KMS-11 (cell line): ENCODE measurements around the gene NKX1-1.

Source experiments
- H2AFZ ChIP-seq: fragments of 200-600 bp; sonication (generic); 2 replicates; pipeline ENCODE4 v1.6.1; 2016; ENCODE audit warnings: antibody characterized with exemption, mixed run types, low read depth
- H3K27ac ChIP-seq: fragments of 200-600 bp; sonication (generic); 2 replicates; pipeline ENCODE4 v1.6.1; 2016; ENCODE audit warnings: mild to moderate bottlenecking, mixed run types
- H3K27me3 ChIP-seq: fragments of 200-600 bp; sonication (generic); 2 replicates; pipeline ENCODE4 v1.6.1; 2017; ENCODE audit warnings: mild to moderate bottlenecking, low read depth, mixed run types, moderate library complexity; ENCODE audit not compliant: insufficient read depth
- H3K36me3 ChIP-seq: fragments of 200-600 bp; sonication (generic); 2 replicates; pipeline ENCODE4 v1.6.1; 2017; ENCODE audit warnings: mild to moderate bottlenecking, mixed run types; ENCODE audit not compliant: insufficient read depth
- H3K4me1 ChIP-seq: fragments of 200-600 bp; sonication (generic); 2 replicates; pipeline ENCODE4 v1.6.1; 2016; ENCODE audit warnings: mild to moderate bottlenecking, low read depth, mixed run types; ENCODE audit not compliant: poor library complexity, severe bottlenecking
- H3K4me2 ChIP-seq: fragments of 200-600 bp; sonication (generic); 2 replicates; pipeline ENCODE4 v1.7.0; 2016; ENCODE audit warnings: mild to moderate bottlenecking, mixed run types
- H3K4me3 ChIP-seq: fragments of 200-600 bp; sonication (generic); IDR thresholded peaks from 2 replicates; pipeline ENCODE4 v1.6.1; 2017; ENCODE audit warnings: low read depth, low read length, mixed read lengths; ENCODE audit not compliant: insufficient read depth
- H3K79me2 ChIP-seq: fragments of 200-600 bp; sonication (generic); 2 replicates; pipeline ENCODE4 v1.6.1; 2016; ENCODE audit warnings: low read depth, mixed run types; ENCODE audit not compliant: insufficient read depth
- H3K9ac ChIP-seq: fragments of 200-600 bp; sonication (generic); 2 replicates; pipeline ENCODE4 v1.6.1; 2016; ENCODE audit warnings: mild to moderate bottlenecking, mixed run types
- H4K20me1 ChIP-seq: fragments of 200-600 bp; sonication (generic); 2 replicates; pipeline ENCODE4 v1.6.1; 2016; ENCODE audit warnings: mild to moderate bottlenecking, mixed run types; ENCODE audit not compliant: insufficient read depth
- TF ChIP-seq, protein P1 (sequence below): fragments of 200-600 bp; sonication (generic); conservative IDR thresholded peaks from 2 replicates; pipeline ENCODE4 v1.6.1; 2017; ENCODE audit warnings: low read depth, mild to moderate bottlenecking, antibody characterized with exemption, low read length, moderate library complexity, mixed read lengths

Gene NKX1-1

DNA sequence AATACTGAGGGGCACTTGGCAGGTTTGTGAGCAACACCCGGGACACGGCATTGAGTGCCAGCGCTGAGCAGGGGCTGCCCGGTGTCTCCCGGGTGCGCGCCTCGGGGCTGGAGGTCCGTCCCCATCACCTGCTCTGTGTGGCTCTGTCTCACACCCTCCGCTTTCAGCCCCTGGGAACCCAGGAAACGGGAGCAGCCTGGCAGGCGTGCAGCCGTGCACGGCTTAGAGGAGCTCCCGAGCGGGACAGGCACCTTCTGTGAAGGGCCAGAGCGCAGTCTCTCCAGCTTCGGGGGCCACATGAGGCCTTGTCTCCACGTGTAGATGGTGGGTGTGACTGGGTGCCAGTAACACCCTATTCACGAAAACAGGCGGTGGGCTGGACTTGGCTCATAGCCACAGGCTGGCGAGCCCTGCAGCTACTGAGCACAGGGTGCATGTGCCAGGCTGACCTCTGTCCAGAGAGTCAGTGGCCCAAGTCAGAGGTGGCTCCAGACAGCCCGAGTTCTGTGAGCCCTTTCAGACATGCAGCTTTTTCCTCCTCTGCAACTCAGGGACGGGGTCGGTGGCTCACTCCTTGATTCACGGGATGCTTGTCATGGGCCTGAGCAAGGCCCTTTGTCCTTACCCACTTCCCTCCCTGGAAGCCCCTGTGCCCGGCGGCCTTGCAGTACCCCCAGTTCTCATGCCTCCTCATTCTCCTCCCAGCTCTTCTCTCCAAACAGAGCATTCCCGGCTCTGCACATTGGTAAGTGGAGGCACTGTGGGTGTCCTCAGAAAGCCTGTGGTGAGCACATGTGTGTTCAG is 35.7 kb downstream of the NKX1-1 start:
- H4K20me1 ChIP-seq, result no peaks in the 10 kb centered on the region
- no peaks in the 10 kb centered on the region for H3K79me2 ChIP-seq
- H3K27ac ChIP-seq, result no peak overlapping the region
- no peak overlapping the region for H3K9ac ChIP-seq
- no peaks in the 10 kb centered on the region for H3K36me3 ChIP-seq
- no peaks in the 10 kb centered on the region for H3K4me1 ChIP-seq
- TF ChIP-seq, protein P1, sequence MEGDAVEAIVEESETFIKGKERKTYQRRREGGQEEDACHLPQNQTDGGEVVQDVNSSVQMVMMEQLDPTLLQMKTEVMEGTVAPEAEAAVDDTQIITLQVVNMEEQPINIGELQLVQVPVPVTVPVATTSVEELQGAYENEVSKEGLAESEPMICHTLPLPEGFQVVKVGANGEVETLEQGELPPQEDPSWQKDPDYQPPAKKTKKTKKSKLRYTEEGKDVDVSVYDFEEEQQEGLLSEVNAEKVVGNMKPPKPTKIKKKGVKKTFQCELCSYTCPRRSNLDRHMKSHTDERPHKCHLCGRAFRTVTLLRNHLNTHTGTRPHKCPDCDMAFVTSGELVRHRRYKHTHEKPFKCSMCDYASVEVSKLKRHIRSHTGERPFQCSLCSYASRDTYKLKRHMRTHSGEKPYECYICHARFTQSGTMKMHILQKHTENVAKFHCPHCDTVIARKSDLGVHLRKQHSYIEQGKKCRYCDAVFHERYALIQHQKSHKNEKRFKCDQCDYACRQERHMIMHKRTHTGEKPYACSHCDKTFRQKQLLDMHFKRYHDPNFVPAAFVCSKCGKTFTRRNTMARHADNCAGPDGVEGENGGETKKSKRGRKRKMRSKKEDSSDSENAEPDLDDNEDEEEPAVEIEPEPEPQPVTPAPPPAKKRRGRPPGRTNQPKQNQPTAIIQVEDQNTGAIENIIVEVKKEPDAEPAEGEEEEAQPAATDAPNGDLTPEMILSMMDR, result no peak
- H3K4me2 ChIP-seq, result no peak overlapping the region
- H3K27me3 ChIP-seq, result no peaks in the 10 kb centered on the region
- no peak overlapping the region for H2AFZ ChIP-seq
- no peak overlapping the region for H3K4me3 ChIP-seq

DNA sequence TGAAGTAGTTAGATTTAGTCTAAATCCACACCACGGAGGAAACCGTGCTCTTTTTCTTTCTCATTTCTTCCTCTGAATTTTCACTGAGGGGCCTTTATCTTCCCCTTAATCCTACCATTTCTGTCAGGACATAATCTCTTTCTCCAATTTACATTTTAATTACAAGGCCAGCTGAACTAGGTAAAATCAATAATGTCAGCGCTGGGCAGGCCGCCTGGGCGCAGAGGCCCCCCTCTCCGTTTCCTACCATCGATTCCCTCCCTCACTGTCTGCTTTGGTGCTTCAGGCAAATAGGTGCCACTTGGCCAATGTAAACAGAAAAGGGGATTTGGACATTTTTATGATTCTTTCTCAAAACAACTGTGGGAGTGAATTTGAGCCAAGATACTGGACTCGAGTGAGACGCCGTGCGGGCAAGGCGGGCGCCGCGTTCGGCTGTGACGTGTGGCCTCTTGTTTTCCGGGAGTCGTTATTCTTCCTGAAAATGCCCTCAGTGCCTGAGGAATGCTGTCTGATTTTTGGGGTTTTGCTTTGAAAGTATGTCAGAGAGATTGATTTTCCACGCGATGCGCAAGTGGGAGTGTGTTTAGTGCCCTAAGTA is 36.7 kb downstream of the NKX1-1 start:
- TF ChIP-seq, protein P1, result no peak
- Histone ChIP-seq H3K9ac (no peak overlapping the region), H3K27me3 (no peaks in the 10 kb centered on the region), H2AFZ (no peak overlapping the region), H4K20me1 (no peaks in the 10 kb centered on the region), H3K4me1 (no peaks in the 10 kb centered on the region), H3K4me3 (no peak overlapping the region), H3K4me2 (no peak overlapping the region), H3K36me3 (no peaks in the 10 kb centered on the region), H3K27ac (no peak overlapping the region), H3K79me2 (no peaks in the 10 kb centered on the region)

DNA sequence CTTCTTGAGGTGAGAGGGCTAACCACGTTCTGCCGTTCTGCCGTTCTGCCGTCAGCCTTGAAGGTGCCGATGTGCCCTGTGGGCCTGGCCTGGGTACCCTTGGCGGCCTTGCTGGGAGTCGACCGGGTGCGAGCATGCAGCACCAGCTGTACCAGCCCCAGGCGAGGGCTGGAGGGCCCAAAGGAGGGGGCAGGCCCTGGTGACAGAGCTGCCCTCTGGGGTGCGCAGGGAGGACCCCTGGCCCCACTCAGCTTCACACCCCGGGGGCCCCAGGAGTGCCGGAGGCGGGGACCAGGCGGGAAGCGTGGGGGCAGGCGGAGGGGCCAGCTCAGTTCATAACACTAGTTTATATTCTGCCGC is 37.2 kb downstream of the NKX1-1 start:
- H4K20me1 ChIP-seq, result no peaks in the 10 kb centered on the region
- TF ChIP-seq, protein P1, result no peak
- H3K4me2 ChIP-seq, result no peak overlapping the region
- H3K27ac ChIP-seq, result no peak overlapping the region
- H3K36me3 ChIP-seq, result no peaks in the 10 kb centered on the region
- H3K27me3 ChIP-seq, result no peaks in the 10 kb centered on the region
- H2AFZ ChIP-seq, result no peak overlapping the region
- no peak overlapping the region for H3K4me3 ChIP-seq
- H3K9ac ChIP-seq, result no peak overlapping the region
- no peaks in the 10 kb centered on the region for H3K4me1 ChIP-seq
- no peaks in the 10 kb centered on the region for H3K79me2 ChIP-seq

DNA sequence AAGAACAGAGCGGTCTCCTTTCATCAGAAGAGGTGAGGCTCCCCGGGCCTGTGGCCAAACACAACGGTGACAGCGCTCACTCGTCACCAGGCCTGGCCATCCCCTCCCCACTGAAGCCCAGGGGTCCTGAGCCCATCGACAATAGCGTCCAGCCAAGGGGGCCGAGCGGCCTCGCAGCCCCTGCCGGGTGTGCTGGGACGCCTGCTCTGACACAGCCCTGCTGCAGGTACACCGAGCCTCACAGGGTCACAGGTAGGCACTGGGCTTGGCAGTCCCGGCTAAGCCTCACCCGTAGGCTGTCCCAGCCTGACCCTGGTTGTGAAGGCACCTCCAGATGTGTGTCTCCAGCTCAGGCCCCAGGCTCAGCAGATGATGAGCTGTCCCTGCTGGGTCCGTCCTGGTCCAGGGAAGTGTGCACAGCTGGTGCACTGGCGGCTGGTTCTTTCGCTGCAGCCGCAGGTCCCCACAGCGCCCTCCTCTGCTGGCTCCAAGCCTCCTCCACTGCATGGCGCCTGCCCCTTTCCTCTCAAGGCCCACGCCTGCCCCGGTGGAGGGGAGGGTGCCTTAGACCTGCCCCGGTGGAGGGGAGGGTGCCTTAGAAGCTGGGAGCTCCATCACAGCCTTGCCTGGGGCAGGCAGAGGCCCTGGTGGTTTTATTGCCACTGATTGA is 37.7 kb downstream of the NKX1-1 start:
- Histone ChIP-seq H3K27me3 (no peaks in the 10 kb centered on the region), H3K36me3 (no peaks in the 10 kb centered on the region), H3K79me2 (no peaks in the 10 kb centered on the region), H4K20me1 (no peaks in the 10 kb centered on the region), H3K4me1 (no peaks in the 10 kb centered on the region), H3K9ac (no peak overlapping the region), H2AFZ (no peak overlapping the region), H3K4me3 (no peak overlapping the region), H3K4me2 (no peak overlapping the region), H3K27ac (no peak overlapping the region)
- TF ChIP-seq, protein P1, result no peak
